HTR-8/SVneo (cell line): ENCODE measurements around the gene GCNT2.
A peak's percentile ranks its signal among the peaks of the same experiment; 100 is the strongest.
"Not testable (repeated sequence)": the region's sequence is repeated elsewhere in the genome, so short reads cannot be mapped to it uniquely, and the experiment has no call there.

ENCODE experiments used
- DNase-seq: peaks from one replicate; pipeline ENCODE4 v3.0.0; 2011; ENCODE audit warnings: low spot score, mixed read lengths; ENCODE audit not compliant: insufficient read length
- FAIRE-seq: peaks from 2 replicates; lab custom pipeline; 2011; peaks lifted over from hg19 to GRCh38; lab: Jason Lieb, UNC

The GCNT2 gene

GRCh38 chr6:10569392-10570127, 48.4 kb downstream of the GCNT2 start:
- FAIRE-seq = no peak
- no peak for DNase-seq

- not testable (repeated sequence) for DNase-seq, FAIRE-seq
Observed at GRCh38 chr6:10575519-10575918, 54.4 kb downstream of the GCNT2 start.

GRCh38 chr6:10576226-10576625, 55.1 kb downstream of the GCNT2 start:
- no peak for DNase-seq
- FAIRE-seq = no peak

- FAIRE-seq = no peak
- no peak for DNase-seq
Observed at GRCh38 chr6:10577112-10577511, 56.0 kb downstream of the GCNT2 start.

- DNase-seq = no peak
- no peak for FAIRE-seq
Observed at GRCh38 chr6:10578723-10579122, 57.6 kb downstream of the GCNT2 start.

GRCh38 chr6:10579803-10580202, 58.7 kb downstream of the GCNT2 start:
- no peak for FAIRE-seq
- no peak for DNase-seq

- DNase-seq (no peak), FAIRE-seq (no peak)
Observed at GRCh38 chr6:10580570-10580969, 59.4 kb downstream of the GCNT2 start.

- FAIRE-seq, DNase-seq: not testable (repeated sequence)
Observed at GRCh38 chr6:10581402-10581801, 60.3 kb downstream of the GCNT2 start.

- no peak for FAIRE-seq
- no peak for DNase-seq
Observed at GRCh38 chr6:10582774-10583508, 61.8 kb downstream of the GCNT2 start.

GRCh38 chr6:10583509-10583901, 62.4 kb downstream of the GCNT2 start:
- DNase-seq (no peak), FAIRE-seq (no peak)

GRCh38 chr6:10584607-10585006, 63.5 kb downstream of the GCNT2 start:
- DNase-seq (no peak), FAIRE-seq (no peak)

GRCh38 chr6:10585209-10585845, 64.2 kb downstream of the GCNT2 start:
- DNase-seq (no peak), FAIRE-seq (no peak)

- no peak for DNase-seq
- FAIRE-seq = no peak
Observed at GRCh38 chr6:10586302-10586701, 65.2 kb downstream of the GCNT2 start.

GRCh38 chr6:10587656-10588406, 66.7 kb downstream of the GCNT2 start:
- DNase-seq = no peak
- no peak for FAIRE-seq

- FAIRE-seq = peak; percentile 100
Observed at GRCh38 chr6:10588562-10589428, 67.6 kb downstream of the GCNT2 start.

GRCh38 chr6:10589429-10589727, 68.2 kb downstream of the GCNT2 start:
- DNase-seq = peak; percentile 13
- FAIRE-seq = no peak

More at GRCh38 chr6:10588562-10589428, 67.6 kb downstream of the GCNT2 start:
- DNase-seq = no peak

- FAIRE-seq = no peak
Observed at GRCh38 chr6:10589983-10590382, 68.8 kb downstream of the GCNT2 start.

GRCh38 chr6:10591422-10592160, 70.4 kb downstream of the GCNT2 start:
- FAIRE-seq = no peak
- DNase-seq = no peak

More at GRCh38 chr6:10589983-10590382, 68.8 kb downstream of the GCNT2 start:
- DNase-seq = no peak
